Stimulated activated CD4-positive, alpha-beta T cell treated with anti-CD3 and anti-CD28 coated beads, TNF-alpha, amount 100 ng/mL, for 4 hours (primary cell): ENCODE measurements around the gene SIGLEC1.
A peak's percentile ranks its signal among the peaks of the same experiment; 100 is the strongest.

Source experiments
- DNase-seq, 3 experiments: peaks; one replicate each; pipeline ENCODE4 v3.0.0-alpha.2; 2020; ENCODE audit warnings: low read depth in 3 of 3

The SIGLEC1 gene

DNA sequence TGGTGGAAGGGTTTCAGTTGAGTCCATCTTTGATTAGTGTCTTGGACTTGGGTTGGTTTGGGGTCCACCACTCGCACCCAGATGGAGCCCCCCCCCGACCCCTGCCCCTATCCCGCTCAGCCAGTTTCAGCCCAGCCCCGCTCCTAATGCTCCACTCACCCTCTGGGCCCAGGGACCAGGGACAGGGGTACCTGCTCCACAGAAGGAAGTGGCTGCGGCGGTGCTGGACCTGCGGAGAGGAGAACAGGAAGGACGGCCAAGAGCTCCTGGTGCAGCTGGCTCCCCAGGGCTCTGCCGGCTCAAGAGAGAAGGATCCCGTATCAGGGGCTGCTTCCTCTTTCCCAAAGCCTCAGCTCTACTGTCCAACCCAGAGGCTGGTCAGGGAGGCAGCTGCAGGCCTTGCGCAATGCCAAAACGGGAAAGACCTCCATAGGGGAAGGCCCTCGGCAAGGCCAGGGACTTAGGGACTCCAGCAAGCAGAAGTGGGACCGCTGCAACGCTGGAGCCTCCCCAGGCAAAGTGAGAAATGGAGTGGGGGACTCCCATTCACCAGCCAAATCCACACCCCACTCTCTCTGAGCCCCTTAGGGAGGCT is at the start of gene SIGLEC1:
TSS of gene SIGLEC1 (minus strand) at position 322 of the 595 bp plus-strand sequence. CDS start 5,472 bp downstream, outside the sequence.
- no peak for DNase-seq

DNA sequence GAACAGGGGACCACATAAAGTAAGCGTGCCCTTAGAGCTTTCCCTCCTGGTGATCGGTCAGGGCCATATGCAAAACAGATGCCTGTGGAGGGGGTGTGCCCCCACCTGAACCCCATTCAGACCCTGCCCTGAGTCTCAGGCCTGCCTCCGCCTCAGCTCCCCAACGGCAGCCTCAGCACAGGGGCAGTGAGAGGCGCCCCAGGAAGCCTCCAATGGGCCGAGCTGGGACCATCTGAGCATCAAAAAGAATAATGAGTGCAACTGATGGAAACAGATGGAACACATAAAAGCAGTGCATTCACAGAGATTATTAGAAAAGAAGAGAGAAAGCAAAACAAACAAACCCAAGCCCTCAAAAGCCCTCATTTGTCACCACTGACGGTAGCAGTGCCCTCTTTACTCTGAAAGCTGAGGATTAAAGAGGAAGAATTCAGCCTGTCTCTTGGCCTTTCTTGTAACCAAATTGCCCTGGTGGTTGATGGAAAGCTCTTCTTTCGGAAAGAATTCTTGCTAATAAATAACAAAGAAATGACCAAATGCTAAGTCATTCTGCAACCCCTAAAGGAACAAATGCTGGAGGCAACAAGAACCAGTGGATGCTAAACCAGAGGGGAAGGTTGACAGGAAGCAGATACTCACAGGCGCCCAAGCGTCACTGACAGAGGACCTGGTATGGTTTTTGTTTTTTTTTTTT is 48.4 kb upstream of the SIGLEC1 start:
- DNase-seq, result no peak

DNA sequence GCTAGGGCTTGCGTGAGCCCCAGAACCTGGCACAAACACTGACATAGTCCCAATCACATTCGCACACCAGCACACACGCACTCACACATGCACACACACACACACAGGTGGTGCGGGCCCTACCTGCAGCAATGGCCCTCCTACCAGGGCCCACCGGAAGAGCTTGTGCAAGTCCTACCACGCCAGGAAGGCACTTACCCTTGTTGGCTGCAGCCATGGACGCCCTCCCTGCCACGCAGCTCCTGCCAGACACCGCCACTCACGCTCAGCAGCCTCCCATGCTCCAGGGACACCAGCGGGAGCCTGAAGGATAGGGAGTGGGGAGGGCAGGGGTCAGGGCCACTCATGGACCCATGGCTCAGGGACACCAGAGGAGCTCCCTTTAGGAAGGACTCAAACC is 47.5 kb upstream of the SIGLEC1 start:
- DNase-seq, result no peak

DNA sequence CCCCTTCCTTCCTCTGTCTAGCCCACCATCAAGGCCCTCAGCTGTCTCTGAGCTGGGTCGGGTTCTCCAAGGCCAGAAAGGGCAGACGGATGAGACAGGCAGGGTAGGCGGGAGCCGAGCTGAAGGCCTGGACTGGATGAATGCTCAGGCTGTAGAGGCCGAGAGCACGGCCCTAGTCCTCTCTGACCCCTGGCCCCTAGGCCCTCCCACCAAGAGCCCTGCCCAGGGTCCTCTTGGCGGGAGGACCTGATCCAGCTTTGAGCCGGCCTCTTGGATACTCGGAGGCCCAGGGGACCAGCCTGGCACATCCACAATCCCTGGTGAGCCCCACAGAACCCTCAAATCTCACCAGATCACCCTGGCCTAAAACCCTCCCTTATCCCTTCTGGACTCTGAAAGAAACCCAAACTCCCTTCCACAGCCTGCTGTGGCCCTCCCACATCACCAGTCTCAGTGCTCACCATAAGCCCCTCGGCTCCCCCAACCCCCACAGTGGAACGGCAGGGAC is 47.0 kb upstream of the SIGLEC1 start:
- no peak for DNase-seq

DNA sequence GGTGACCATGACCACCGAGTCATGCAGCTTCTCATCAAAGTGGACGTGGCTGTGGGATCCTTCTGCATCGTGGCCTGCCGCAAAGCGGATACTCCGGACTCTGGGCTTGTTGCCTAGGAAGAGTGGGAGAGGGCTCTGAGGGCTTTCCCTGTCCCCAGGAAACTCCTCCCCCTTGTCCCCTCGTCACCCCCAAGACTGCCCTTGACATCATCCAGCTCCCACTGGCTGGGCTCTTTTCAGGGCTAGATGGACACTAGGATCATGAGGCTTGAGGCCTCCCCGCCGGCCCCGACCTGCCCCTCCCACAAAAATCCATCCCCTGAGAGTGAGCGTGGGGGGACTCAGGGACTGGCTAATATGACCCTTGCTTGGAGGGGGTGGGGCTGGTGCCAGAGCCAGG is 46.2 kb upstream of the SIGLEC1 start:
- DNase-seq, result no peak

DNA sequence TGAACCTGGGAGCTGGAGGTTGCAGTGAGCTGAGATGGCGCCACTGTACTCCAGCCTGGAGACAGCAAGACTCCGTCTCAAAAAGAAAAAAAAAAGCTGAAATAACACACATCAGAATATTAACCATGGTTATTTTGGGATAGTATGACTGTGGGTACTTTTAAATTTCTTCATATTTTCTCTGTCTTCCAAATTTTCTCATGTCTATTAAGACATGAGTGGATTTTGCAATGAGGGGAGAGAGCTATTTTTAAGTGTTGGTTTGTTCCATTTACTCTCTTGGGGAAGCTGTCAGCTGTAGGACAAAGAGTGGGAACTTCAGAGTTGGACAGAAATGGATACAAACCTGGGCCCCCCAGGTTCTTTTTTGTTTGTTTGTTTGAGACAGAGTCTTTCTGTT is 44.9 kb upstream of the SIGLEC1 start:
- DNase-seq, result no peak

DNA sequence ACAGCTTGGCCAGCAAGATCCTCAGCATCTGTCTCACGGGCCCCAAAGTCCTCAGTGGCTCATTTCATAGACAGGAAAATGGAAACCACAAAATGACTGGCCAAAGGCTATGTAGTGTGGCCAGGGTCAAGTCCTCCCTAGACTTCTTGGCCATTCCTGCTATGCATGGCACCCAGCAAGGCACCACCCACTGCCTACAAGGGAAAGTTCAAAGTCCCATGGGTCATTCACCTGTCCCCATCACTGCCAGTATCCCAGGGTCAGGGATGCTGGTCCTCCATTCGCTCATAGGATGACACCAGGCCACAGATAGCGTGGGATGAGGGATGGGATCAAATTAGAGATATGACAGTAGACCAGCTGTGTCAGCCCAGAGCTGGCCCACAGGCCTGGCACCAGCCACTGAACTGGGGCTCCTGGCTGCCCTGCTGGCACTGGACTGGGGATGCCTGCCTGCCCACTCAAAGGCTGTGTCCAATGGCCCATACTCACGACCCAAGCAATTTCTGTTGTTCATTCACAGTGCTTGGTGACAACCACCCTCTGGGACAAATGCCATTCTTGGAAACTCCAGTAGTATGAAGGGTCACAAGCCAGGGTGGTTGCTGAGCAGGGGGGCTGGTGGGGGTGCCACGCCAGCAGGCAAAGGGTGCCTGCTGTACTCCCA is 43.5 kb upstream of the SIGLEC1 start:
- no peak for DNase-seq

DNA sequence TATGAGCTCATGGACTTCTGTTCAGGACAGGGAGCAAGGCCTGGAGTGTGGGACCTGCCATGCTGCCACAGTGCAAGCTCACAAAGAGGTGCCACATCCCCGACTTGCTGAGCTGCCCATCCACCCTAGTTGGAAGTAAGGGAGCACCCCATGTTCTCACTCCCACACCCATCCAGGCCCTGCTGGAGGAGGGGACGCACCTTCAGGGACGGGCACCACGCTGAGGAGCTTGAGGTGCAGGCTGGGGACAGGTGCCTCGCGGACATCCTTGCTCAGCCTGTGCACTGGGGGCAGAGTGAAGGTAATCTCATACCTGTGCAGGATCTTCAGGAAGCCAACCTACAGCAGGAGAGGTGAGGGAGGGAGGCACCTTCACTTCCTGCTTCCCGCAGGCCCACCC is 42.9 kb upstream of the SIGLEC1 start:
- DNase-seq, result no peak

DNA sequence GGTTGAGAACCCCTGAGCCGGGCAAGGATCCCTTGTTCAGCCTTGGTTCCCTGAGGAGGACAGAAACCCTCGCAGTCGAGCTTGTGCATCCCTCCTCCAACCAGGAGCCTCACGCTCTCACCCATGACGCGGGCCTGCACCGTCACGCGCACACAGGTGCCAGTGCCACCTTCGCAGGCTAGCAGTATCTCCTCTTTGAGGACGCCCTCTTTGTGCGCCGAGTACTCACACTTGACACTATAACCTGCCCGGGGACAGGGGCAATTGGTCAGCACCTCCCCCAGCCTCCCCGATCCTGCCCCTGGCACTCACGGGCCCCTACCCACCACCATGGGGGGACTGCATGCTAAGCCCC is 41.9 kb upstream of the SIGLEC1 start:
- no peak for DNase-seq

DNA sequence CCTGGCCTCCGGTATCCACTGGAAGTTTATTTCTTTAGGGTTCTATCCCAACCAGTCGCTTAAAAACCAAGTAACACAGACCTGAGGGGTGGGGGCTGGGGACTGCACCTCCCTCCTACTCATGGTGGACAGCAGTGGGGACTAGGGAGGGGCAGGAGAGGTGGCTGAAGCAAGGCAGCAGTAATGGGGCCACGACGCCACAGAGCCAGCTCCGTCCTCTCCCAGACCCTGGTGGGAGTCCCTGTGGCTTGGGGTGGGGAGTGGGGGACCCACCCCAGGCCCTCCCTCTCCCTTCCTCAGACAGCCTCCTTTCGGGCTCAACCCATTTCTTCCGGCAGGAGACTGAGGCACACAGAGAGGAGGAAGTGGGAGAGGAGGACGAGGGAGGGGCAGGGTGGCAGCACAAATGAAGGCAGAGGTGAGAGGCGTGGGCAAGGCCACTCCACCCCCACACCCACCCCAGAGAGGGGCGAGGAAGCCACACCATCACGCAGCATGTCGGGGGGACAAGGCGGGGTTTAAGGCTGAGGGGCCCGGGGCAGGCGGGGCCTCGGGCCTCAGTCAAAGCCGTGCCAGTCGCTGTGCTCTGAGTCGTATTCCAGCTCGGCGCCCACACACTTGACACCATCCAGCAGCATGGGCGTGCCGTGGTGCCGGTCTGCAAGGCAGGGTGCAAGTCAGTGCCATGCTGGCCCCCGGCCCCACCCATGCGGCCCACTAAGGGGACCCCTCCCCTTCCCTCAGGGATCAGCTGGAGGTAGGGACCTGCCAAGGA is 41.3 kb upstream of the SIGLEC1 start:
- no peak for DNase-seq

DNA sequence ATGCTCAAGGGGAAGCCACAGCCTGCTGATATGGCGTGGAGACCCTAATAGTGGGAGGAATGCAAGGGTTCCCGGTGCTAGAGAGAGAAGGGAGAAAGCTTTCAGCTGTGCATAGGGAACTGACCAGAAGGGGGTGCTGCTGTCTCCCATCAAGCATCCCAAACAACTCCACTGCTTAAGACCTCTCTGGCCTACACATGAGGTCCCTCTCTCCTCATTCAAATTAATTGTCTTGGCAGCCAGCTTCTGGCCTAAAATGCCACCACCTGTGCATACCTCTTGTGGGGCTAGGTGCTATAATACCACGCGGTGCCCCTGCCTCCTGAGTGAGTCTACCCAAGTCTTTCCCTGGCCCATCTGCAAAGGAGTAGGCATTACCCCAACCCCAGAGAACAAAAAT is 40.7 kb upstream of the SIGLEC1 start:
- DNase-seq, result peak; percentile 21 to 38 (median 32)

DNA sequence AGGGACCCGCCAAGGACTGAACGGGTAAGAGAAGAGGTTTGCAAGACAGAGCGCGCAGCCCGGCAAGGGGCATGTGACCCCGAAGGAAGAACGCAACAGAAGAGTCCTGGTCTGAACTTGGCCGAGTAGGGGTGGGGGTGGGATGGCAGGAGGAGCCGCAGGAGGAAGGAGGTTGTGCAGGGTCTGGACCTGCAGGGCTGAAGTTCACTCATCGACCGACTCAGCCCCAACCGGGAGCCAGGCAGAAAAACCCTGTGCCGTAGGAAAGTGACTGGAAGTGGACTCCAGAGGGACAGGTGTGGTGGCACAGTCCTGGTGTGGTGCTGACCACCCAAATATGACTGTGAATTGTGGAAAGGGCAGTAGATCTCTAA is 40.0 kb upstream of the SIGLEC1 start:
- no peak for DNase-seq

DNA sequence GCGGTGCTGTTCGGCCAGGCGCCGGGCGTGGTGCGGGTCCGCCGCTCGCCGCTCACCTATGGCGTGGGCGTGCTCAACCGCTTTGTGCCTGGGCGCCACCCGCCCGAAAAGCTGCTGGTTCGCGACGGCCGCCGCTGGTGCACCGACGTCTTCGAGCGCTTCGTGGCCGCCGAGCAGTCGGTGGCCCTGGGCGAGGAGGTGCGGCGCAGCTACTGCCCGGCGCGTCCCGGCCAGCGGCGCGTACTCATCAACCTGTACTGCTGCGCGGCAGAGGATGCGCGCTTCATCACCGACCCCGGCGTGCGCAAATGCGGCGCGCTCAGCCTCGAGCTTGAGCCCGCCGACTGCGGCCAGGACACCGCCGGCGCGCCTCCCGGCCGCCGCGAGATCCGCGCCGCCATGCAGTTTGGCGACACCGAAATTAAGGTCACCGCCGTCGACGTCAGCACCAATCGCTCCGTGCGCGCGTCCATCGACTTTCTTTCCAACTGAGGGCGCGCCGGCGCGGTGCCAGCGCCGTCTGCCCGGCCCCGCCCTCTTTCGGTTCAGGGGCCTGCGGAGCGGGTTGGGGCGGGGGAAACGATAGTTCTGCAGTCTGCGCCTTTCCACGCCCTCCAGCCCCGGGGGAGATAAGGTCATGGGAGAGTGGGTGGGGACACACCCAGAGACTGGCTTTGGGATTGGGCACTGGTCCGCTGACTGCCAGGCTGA is 39.4 kb upstream of the SIGLEC1 start:
- peak; percentile 17 to 34 (median 18) for DNase-seq

DNA sequence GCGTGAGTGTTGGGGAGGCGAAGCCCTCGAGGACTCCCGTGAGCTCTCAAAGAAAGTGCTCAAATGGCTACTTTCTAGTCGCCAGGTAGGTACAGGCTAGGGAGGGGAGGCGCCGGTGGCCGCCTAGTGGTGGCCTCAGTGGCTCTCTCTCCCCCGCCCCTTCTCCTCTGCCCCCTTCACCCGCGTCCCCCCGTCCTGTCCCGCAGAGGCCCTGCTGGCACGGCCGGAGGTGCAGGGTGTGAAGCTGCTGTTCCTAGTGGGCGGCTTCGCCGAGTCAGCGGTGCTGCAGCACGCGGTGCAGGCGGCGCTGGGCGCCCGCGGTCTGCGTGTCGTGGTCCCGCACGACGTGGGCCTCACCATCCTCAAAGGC is 38.9 kb upstream of the SIGLEC1 start:
- no peak for DNase-seq

DNA sequence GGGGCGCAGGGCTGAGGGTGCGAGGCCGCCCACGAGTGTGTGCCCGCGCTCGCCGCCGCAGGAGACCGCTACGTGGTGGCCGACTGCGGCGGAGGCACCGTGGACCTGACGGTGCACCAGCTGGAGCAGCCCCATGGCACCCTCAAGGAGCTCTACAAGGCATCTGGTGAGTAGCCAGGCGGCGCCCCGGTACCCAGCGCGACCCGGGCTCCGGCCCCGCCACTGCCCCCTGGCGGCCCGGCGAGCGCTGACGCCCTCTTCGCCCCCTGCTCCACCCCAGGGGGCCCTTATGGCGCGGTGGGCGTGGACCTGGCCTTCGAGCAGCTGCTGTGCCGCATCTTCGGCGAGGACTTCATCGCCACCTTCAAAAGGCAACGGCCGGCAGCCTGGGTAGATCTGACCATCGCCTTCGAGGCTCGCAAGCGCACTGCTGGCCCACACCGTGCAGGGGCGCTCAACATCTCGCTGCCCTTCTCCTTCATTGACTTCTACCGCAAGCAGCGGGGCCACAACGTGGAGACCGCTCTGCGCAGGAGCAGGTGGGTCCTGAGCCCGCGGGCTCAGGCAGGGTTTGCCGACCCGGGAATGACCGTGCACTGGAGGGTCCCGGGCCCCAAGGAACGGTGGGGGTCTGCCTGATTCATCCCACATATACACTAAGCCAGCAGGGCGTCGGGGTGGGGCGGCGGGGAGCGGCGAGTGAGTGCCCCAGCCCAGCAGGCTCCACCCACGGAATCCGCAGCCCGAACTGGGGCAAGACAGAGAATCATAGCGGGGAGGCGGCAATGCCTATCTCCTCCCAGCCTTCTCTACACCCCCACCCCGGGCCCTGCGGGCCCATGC is 37.5 kb upstream of the SIGLEC1 start:
- DNase-seq, result no peak

DNA sequence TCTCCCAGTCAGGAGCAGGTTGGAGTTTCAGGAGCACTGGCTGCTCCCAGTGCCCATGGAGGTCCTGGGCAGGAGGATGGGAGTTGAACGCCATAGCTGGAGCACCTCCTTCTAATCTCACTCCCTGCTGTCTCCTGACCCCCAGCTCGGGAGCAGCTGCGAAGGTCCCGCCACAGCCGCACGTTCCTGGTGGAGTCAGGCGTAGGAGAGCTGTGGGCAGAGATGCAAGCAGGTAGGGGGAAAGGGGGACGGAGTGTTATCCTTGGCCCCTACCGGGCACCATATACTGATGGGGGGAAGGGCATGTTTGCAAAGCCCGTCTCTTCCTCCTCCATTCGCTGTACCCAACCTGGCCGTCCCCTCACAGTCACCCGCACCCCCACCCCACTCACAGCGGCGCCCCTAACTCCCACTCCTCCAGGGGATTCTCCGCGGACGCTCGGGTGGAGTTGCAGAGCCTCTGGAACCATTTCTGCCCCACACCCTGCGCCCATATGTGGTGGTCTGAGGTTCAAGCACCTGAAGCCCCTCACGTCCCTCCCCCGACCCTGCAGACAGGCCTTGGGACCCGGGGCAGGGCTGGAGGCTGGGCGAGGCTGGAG is 36.8 kb upstream of the SIGLEC1 start:
- no peak for DNase-seq

DNA sequence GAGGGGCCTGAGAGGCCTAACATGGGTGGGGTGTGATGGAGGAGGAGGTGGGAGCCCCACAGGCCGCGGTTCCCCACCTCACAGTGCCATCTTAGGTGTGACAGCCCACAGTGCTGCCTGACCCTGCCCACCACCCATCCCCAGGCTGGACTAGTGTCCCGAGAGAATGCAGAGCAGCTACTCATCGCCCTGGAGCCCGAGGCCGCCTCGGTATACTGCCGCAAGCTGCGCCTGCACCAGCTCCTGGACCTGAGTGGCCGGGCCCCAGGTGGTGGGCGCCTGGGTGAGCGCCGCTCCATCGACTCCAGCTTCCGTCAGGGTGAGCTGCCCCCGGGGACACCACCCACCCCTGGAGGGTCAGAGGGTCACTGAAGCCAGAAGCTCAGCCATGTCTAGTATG is 35.7 kb upstream of the SIGLEC1 start:
- no peak for DNase-seq

DNA sequence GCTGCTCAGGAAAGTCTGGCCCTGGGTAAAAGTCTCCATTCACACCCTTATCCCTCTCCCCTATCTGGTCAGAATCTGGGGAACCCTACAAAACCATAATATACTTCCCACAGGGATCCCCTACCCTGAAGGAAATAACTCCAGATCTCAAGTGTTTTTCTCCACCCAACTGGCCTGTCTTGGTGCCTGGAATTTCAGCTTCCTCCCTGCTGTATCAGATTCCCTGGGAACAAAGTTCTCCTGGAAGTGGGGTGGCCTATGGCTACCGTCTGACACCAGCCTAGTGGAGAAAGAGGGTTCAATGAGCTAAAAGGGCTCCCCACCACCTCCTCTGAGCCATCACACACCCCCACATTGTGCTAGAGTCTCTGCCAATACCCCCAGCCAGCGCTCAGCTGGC is 35.1 kb upstream of the SIGLEC1 start:
- no peak for DNase-seq

DNA sequence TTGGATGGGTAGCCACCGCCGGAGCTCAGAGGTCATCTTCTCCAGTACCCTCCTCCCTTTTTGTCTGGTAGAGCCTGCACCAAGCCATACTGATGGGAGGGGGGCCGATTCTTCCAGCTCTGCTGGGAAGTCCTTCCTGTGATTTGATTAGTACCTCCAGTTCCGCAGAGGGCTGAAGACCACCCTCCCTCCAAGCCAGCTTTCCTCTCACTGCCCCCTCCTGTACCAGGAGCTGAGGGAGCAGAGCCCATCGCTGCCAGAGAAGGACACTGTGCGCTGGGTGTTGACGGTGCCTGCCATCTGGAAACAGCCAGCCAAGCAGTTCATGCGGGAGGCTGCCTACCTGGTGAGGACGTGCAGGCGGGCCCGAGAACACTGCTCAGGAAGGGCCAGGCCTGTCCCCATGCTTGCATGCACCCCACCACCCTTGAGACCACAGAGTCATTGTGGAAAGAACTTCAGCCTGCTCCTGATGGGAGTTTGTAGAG is 33.3 kb upstream of the SIGLEC1 start:
- DNase-seq, result no peak
